Muscle layer of colon (tissue), 2 donors: Measurements from ENCODE around the gene VKORC1.
A peak's percentile ranks its signal among the peaks of the same experiment; 100 is the strongest.
"Not testable (repeated sequence)": the region's sequence is repeated elsewhere in the genome, so short reads cannot be mapped to it uniquely, and the experiment has no call there.

Experiments
- H3K27ac ChIP-seq: one replicate; pipeline ENCODE4 v1.7.0; 2013; ENCODE audit warnings: low read depth, mild to moderate bottlenecking, low read length, moderate library complexity
- H3K27me3 ChIP-seq, 2 donors: one replicate each; pipeline ENCODE4 v1.7.0; 2013; ENCODE audit warnings: low read length in 2 of 2, mild to moderate bottlenecking in 2 of 2; ENCODE audit not compliant: insufficient read depth in 2 of 2, control insufficient read depth in 1 of 2
- H3K36me3 ChIP-seq: one replicate; pipeline ENCODE4 v1.7.0; 2013; ENCODE audit warnings: mild to moderate bottlenecking, low read length; ENCODE audit not compliant: insufficient read depth
- H3K4me1 ChIP-seq: one replicate; pipeline ENCODE4 v1.7.0; 2013; ENCODE audit warnings: mild to moderate bottlenecking, low read length; ENCODE audit not compliant: insufficient read depth
- H3K4me3 ChIP-seq, 2 donors: one replicate each; pipeline ENCODE4 v1.7.0; 2013; ENCODE audit warnings: low read length in 2 of 2, low read depth in 1 of 2, mild to moderate bottlenecking in 1 of 2, moderate library complexity in 1 of 2
- H3K9ac ChIP-seq: one replicate; pipeline ENCODE4 v1.7.0; 2013; ENCODE audit warnings: low read length
- H3K9me3 ChIP-seq: one replicate; pipeline ENCODE4 v1.7.0; 2013; ENCODE audit warnings: mild to moderate bottlenecking, low read length
- donor health status: abdominal sarcoma.
- donor health status: Adenocarcinoma of cecum.

VKORC1 gene

DNA sequence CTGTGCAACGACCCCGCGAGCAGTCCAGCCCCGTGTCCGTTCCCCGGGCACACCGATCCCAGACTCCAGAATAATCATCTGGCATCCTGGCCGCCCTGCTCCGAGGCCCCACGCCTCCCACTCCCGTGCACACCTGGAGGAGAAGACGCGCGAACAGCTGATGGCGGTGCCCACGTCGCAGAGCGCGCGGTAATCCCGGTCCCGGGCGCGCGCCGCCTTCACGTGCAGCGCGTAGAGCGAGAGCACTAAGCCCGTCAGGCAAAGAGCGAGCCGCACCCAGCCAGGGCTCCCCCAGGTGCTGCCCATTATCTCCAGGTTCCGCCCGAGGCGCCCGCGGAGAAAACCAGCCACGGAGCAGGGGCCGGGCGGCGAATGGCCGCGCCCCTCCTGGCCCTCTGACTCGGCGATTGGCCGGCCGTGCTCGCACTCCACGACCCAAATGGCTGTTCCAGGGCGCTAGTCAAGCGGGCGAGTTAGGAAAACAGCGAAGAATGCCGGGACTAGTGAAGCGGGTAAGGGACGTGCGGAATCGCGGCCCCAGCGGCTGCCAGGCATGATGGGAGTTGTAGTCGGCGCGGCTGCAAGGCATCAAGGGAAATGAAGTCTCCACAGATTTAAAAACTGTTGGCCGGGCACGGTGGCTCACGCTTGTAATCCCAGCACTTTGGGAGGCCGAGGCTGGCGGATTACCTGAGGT lies at the start of gene VKORC1:
Gene VKORC1 (minus strand): TSS at position 374 of the 697 bp plus-strand sequence. CDS start 68 bp downstream, at position 306.
- peak within 1 kb of the TSS; percentile 85 for H3K27ac ChIP-seq
- H3K9me3 ChIP-seq = no peaks in the 10 kb centered on the region
- H3K9ac ChIP-seq = peak within 1 kb of the TSS; percentile 82
- H3K27me3 ChIP-seq = no peaks in the 10 kb centered on the region
- H3K4me3 ChIP-seq = peak within 1 kb of the TSS; percentile 78 to 89
- peaks cover 7% of the 10 kb centered on the region for H3K4me1 ChIP-seq
- peaks cover 11% of the 10 kb centered on the region for H3K36me3 ChIP-seq

DNA sequence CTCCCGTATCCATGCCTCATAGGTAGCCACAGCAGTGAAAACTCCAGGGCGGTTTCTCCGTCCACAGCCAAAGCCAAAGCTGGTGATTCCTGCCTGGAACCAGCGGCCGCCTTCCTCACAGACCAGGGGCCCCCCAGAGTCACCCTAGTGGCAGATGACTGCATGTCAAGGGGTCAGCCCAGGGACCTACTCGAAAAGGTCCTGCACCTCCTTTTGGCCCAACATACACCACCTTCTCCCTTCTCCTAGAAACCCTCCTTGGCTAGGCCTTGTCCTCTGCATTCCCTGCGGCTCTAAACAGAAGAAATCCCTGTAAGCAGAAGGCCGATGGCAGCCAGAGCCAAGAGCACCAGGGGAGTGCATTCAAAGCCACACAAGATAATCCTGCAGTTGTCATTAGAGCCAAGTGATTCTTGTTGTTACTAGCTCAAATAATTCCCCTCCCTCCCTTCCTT lies 49.1 kb upstream of the VKORC1 start:
- H3K4me3 ChIP-seq = no peak overlapping the region
- H3K27me3 ChIP-seq = peaks cover 4 to 12% of the 10 kb centered on the region in 2 donors
- H3K9ac ChIP-seq = no peak overlapping the region
- peaks cover 14% of the 10 kb centered on the region for H3K4me1 ChIP-seq
- no peak overlapping the region for H3K27ac ChIP-seq
- no peaks in the 10 kb centered on the region for H3K36me3 ChIP-seq
- H3K9me3 ChIP-seq = no peaks in the 10 kb centered on the region

DNA sequence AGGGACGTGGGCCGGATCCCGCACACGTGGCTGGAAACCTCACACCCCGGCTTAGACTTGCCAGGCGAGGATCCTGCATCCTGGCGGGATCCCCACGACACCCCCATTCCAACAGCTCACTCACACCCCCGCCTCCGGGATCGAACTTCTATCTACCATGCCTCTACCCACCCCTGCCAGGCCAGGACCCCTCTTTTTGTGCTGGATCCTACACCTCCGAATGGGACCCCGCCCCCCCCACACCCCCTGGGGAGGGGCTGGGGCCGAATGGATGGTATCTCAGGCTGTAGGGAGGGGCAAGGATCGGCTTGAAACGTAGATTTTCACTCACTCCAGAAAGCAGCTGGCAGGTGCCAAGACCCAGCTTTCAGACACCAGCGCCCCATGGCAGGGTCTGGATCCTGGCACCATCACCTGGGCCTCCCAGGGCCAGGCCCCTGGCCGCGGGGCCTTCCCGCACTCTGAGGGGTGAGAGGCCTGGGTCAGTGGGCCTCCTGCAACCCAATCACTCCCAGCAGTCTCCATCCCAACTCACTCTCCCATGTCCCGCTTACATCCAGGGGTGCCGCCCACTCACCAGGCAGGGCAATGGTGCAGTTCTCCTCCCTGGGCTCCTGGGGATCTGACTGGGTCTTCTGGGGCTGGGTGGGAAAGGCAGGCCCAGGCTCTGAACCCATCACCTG lies 48.6 kb upstream of the VKORC1 start:
- Histone ChIP-seq H3K9me3 (no peaks in the 10 kb centered on the region), H3K27me3 (peaks cover 4 to 6% of the 10 kb centered on the region in 2 donors), H3K4me3 (peak overlapping the region; percentile 25 to 52), H3K36me3 (no peaks in the 10 kb centered on the region), H3K9ac (no peak overlapping the region), H3K4me1 (peaks cover 14% of the 10 kb centered on the region), H3K27ac (peak overlapping the region; percentile 27)

DNA sequence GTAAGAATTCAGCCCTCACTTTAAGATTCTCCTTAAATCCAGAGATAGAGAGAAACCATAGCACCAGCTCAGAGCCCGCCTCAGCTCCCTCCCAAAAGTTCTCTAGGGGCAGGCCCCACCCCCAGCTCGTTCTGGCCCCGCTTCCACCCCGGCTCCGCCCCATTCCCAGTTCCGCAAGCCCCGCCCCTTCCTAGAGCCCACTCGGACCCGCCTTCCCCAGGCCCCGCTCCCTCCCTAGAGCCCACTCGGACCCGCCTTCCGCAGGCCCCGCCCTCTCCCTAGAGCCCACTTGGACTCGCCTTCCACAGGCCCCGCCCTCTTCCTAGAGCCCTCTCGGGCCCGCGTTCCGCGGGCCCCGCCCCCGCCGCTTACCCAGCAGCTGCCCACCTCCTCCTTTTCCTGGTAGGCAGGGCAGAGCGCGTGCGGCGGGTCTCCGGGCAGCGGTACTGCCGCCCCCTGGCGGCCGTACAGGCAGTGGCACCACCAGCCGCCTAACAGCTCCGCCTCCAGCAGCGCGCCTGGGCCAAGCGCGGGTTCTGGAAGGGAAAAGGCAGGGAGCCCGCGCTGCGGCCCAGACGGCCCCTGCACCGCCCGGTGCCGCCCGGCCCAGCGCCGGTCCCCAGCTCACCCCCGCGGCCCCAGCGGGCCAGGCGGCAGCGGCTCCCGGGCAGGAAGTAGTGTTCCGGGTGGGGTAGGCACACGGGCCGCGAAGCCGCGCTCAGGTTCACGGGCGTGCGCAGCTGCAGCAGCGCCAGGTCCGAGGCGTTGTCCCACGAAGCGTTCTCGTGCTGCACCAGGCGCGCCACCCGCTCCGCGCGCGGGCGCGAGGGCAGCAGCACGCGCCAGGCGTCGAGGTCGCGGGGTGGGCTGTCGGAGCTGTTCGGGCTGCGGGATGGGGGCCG lies 47.8 kb upstream of the VKORC1 start:
- Histone ChIP-seq H3K36me3 (no peaks in the 10 kb centered on the region), H3K9me3 (no peaks in the 10 kb centered on the region), H3K27me3 (no peaks in the 10 kb centered on the region), H3K27ac (peak overlapping the region; percentile 76), H3K4me3 (peak overlapping the region; percentile 25 to 63), H3K4me1 (peaks cover 14% of the 10 kb centered on the region), H3K9ac (peak overlapping the region; percentile 67)

DNA sequence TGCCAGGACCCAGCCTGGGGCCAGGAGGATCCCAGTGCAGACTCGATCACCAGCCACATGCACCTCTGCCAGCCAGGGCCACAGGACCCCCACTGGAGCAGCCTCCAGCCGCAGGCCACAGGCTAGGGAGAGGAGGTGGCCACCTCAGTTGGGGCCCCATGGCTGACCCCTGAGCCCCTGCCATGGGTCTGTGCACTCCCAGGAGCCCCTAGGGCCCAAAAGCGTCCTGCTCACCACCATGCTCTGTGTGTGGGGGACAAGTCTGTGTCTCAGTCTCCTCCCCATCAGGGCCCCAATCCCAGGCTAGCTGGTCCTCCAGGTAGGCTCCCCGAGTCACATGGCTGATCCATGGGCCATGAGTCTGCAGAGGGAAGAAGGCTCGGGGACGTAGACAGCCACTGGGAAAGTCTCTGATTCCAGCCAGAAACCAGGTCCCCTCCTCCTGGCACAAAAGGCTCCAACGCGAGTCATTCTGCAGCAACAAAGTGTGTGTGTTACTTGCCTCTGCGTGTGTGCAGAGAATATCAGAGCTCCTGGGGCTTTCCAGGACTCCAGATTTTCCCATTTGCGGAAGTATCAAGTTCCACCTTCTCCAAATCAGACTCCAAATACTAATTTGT lies 47.0 kb upstream of the VKORC1 start:
- Histone ChIP-seq H3K9ac (peak overlapping the region; percentile 67), H3K9me3 (no peaks in the 10 kb centered on the region), H3K27me3 (no peaks in the 10 kb centered on the region), H3K4me3 (peak overlapping the region in 1 of 2 donors; percentile 63), H3K27ac (peak overlapping the region; percentile 76), H3K36me3 (no peaks in the 10 kb centered on the region), H3K4me1 (peaks cover 14% of the 10 kb centered on the region)

DNA sequence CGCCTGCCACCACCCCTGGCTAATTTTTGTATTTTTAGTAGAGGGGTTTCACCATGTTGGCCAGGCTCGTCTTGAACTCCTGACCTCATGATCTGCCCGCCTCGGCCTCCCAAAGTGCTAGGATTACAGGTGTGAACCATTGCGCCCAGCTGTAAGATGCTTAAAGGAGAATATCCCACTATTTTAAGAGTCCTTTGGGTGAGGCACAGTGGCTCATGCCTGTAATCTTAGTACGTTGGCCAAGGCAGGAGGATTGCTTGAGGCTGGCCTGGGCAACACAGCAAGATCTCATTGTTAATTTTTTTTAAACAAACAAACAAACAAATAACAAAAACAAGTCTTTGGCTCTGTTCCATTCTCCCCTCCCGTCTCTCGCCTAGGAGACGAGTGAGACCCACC lies 46.5 kb upstream of the VKORC1 start:
- not testable (repeated sequence) for H3K27me3 ChIP-seq, H3K36me3 ChIP-seq, H3K9me3 ChIP-seq, H3K9ac ChIP-seq
- Histone ChIP-seq H3K4me1 (peaks cover 14% of the 10 kb centered on the region), H3K4me3 (peak overlapping the region in 1 of 2 donors; percentile 63), H3K27ac (peak overlapping the region; percentile 76)

DNA sequence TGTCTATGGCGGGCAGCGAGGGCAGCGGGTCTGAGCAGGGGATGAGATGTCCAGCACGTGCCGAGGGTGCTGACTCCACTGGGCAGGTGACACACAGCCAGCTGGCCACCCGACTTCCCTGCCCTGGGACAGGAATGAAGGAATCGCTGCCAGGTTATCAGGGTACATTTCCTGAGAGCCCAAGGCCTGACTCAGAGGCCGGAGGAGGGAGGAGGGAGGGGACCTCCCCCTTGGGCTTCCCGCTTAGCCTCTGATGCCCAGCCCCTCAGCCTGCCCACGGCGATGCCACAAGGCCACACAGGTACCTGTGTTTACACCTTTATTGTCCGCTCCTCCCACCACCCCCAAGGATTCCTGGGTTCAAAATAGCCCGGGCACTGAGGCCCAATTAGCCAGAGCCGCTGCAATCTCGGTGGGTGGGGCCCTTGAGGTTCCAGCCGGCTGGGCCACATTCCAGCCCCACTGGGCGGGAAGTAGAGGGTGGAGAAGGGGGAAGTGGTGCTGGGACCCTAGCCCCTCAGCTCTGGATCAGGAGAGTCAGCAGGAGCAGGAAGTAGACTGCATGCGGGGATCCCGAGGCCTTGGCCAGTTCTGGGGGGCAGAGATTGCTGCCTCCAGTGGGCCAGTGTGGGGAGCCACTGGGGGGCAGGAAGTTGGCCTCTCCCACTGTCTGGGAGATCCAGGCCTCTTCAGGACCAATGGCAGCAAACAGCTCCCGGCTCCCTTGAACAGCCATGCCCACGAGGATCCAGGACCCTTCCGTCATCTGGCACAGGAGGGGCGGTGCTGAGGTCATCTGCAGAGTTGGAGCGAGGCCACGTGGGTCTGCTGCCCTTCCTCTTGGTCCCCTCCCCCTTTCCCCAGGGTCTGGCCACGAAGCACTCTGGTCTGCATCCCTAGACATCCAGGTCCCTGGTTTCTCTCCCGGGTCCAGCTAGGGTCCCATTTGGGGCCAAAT lies 44.3 kb upstream of the VKORC1 start:
- H3K4me1 ChIP-seq = peaks cover 19% of the 10 kb centered on the region
- peaks cover 0 to 12% of the 10 kb centered on the region in 2 donors for H3K27me3 ChIP-seq
- H3K4me3 ChIP-seq = no peak overlapping the region
- H3K27ac ChIP-seq = no peak overlapping the region
- H3K9me3 ChIP-seq = no peaks in the 10 kb centered on the region
- H3K36me3 ChIP-seq = no peaks in the 10 kb centered on the region
- no peak overlapping the region for H3K9ac ChIP-seq

DNA sequence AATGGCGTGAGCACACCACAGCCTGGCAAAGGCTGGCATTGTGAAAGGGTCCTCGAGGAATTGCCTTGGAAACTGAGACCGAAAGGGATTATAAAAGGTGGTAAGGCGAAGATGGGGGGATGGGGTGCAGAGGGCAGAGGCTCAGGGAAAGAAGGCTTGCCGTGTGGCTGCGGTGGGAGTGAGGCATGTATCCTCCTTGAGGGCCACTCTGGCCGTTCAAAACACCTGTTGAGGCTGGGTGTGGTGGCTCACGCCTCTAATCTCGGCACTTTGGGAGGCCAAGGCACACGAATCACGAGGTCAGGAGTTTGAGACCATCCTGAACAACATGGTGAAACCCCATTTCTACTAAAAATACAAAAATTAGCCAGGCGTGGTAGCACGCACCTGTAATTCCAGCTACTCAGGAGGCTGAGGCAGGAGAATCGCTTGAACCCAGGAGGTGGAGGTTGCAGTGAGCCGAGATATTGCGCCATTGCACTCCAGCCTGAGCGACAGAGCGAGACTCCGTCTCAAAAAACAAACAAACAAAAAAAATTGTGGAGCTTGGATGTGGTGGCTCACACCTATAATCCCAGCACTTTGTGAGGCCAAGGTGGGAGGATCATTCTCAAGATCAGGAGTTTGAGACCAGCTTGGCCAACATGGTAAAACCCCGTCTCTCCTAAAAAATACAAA lies 42.4 kb upstream of the VKORC1 start:
- H3K36me3 ChIP-seq, H3K4me3 ChIP-seq, H3K27ac ChIP-seq, H3K9me3 ChIP-seq, H3K9ac ChIP-seq: not testable (repeated sequence)
- Histone ChIP-seq H3K4me1 (peaks cover 19% of the 10 kb centered on the region), H3K27me3 (peaks cover 0 to 12% of the 10 kb centered on the region in 2 donors)

DNA sequence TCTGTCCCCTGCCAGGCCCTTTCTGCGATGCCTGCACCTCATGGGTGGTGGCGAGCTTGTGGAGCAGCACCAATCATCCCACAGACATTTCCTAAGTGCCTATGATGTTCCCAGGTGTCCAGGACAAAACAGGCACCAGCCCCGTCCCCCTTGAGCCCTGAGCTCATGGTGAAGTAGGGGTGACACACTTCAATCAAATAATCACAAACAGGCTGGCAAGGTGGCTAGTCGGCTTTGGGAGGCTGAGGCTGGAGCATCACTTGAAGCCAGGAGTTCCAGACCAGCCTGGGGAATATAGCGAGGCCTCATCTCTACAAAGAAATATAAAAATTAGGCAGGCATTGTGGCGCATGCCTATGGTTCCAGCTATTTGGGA lies 41.7 kb upstream of the VKORC1 start:
- no peak overlapping the region for H3K27ac ChIP-seq
- H3K27me3 ChIP-seq = peaks cover 0 to 12% of the 10 kb centered on the region in 2 donors
- H3K9me3 ChIP-seq = no peaks in the 10 kb centered on the region
- no peak overlapping the region for H3K4me3 ChIP-seq
- H3K4me1 ChIP-seq = peaks cover 12% of the 10 kb centered on the region
- H3K9ac ChIP-seq = no peak overlapping the region
- H3K36me3 ChIP-seq = peaks cover 14% of the 10 kb centered on the region
